Bronchial epithelial cell (primary cell): ENCODE data around the gene SASH1. TPM values are rescaled to one million over a fixed set of nuclear protein-coding genes. Genes with fewer than 3 reads are reported as not detected.

Experiments used
- DNase-seq: peaks from one replicate; pipeline ENCODE4 v3.0.0-alpha.2; 2010; ENCODE audit warnings: low read depth
- FAIRE-seq: peaks from 2 replicates; lab custom pipeline; 2011; peaks lifted over from hg19 to GRCh38; lab: Jason Lieb, UNC
- H3K27me3 ChIP-seq: 2 replicates; pipeline ENCODE4 v1.5.1; 2011; ENCODE audit warnings: low read length; ENCODE audit not compliant: control insufficient read depth, insufficient read depth
- H3K36me3 ChIP-seq: 2 replicates; pipeline ENCODE4 v1.5.1; 2011; ENCODE audit warnings: low read length; ENCODE audit not compliant: control insufficient read depth, insufficient read depth
- H3K4me3 ChIP-seq: 2 replicates; pipeline ENCODE4 v1.5.1; 2011; ENCODE audit warnings: mild to moderate bottlenecking, low read depth, low read length, control low read depth
- CTCF ChIP-seq: IDR thresholded peaks from 2 replicates; pipeline ENCODE4 v1.5.1; 2011; ENCODE audit warnings: mild to moderate bottlenecking, moderate library complexity, low read length, control low read depth, inconsistent platforms; ENCODE audit not compliant: insufficient read depth, severe bottlenecking
- total RNA-seq: library from RNA; depleted of rRNA; stranded (reverse); fragments of >200 nt; gene quantifications from 2 replicates; pipeline ENCODE4 v1.2.1, GENCODE V29; 2014

SASH1 gene
- total RNA-seq, 1 donor from 2014 or later, result 3.9 TPM

- Histone ChIP-seq H3K4me3 (no peak overlapping the region), H3K36me3 (no peaks in the 10 kb centered on the region), H3K27me3 (no peaks in the 10 kb centered on the region)
- no peak for TF ChIP-seq CTCF
- FAIRE-seq (no peak), DNase-seq (no peak)
Observed at GRCh38 chr6:148491638-148492251, 149.1 kb downstream of the SASH1 start.

- Histone ChIP-seq H3K36me3 (no peaks in the 10 kb centered on the region), H3K27me3 (no peaks in the 10 kb centered on the region), H3K4me3 (no peak overlapping the region)
- no peak for DNase-seq
- no peak for TF ChIP-seq CTCF
- no peak for FAIRE-seq
Observed at GRCh38 chr6:148492654-148493290, 150.1 kb downstream of the SASH1 start.

- no peak for FAIRE-seq
- no peak for DNase-seq
- no peak for TF ChIP-seq CTCF
- no peaks in the 10 kb centered on the region for H3K27me3 ChIP-seq
- H3K36me3 ChIP-seq, result no peaks in the 10 kb centered on the region
- H3K4me3 ChIP-seq, result no peak overlapping the region
Observed at GRCh38 chr6:148493424-148493823, 150.8 kb downstream of the SASH1 start.

GRCh38 chr6:148494226-148494625 lies 151.6 kb downstream of the SASH1 start:
- no peak for TF ChIP-seq CTCF
- H3K4me3 ChIP-seq, result no peak overlapping the region
- FAIRE-seq, result no peak
- no peaks in the 10 kb centered on the region for H3K36me3 ChIP-seq
- no peaks in the 10 kb centered on the region for H3K27me3 ChIP-seq
- no peak for DNase-seq

- H3K36me3 ChIP-seq, result no peaks in the 10 kb centered on the region
- no peak overlapping the region for H3K4me3 ChIP-seq
- no peak for TF ChIP-seq CTCF
- H3K27me3 ChIP-seq, result no peaks in the 10 kb centered on the region
- DNase-seq, result no peak
- FAIRE-seq, result no peak
Observed at GRCh38 chr6:148495029-148495428, 152.4 kb downstream of the SASH1 start.
